GM12878 (cell line): ENCODE measurements around the gene PLEKHM1. TPM values are rescaled to one million over a fixed set of nuclear protein-coding genes. Genes with fewer than 3 reads are reported as not detected.
"Not testable (repeated sequence)": the region's sequence is repeated elsewhere in the genome, so short reads cannot be mapped to it uniquely, and the experiment has no call there.

ENCODE experiments used
- ATAC-seq: fragments of 200-7000 bp; cut with Tn5 transposase; 3 replicates; pipeline ENCODE4 v1.9.1; 2020; ENCODE audit warnings: mild to moderate bottlenecking, moderate library complexity
- BruUV-seq: library from RNA; stranded (reverse); fragments of 400-500 nt; replicated peaks from 2 replicates; lab custom pipeline; 2021; lab: Mats Ljungman, UMichigan
- CTCF ChIA-PET: fragments of 300-600 bp; sonication (Branson Sonifier 250); formaldehyde crosslinking; extraction: SDS; loops from one replicate; lab custom pipeline; 2021; ENCODE audit warnings: inconsistent platforms; lab: Yijun Ruan, JAX
- POLR2A ChIA-PET: fragments of 350-600 bp; formaldehyde crosslinking; extraction: SDS; loops from one replicate; lab custom pipeline; 2021; ENCODE audit warnings: inconsistent platforms; lab: Charles Lee
- RAD21 ChIA-PET: fragments of 300-600 bp; sonication (Branson Sonifier 250); formaldehyde crosslinking; loops from one replicate; lab custom pipeline; 2023; ENCODE audit warnings: antibody characterized with exemption; ENCODE audit not compliant: unreplicated experiment; lab: Charles Lee
- SMC1A ChIA-PET: fragments of 300-600 bp; sonication (Branson Sonifier 250); formaldehyde crosslinking; loops from one replicate; lab custom pipeline; 2023; ENCODE audit not compliant: unreplicated experiment, uncharacterized antibody; lab: Charles Lee
- DNase-seq: peaks from one replicate; pipeline ENCODE4 v3.0.0-alpha.2; 2011; ENCODE audit warnings: low read depth, low spot score
- FAIRE-seq: peaks from 3 replicates; lab custom pipeline; 2011; peaks lifted over from hg19 to GRCh38; lab: Jason Lieb, UNC
- H2AFZ ChIP-seq: 2 replicates; pipeline ENCODE4 v1.6.0; 2011; ENCODE audit warnings: low read depth, low read length, control low read depth; ENCODE audit not compliant: control insufficient read depth
- H3K27ac ChIP-seq: 2 replicates; pipeline ENCODE4 v1.5.1; 2011; ENCODE audit warnings: control low read depth; ENCODE audit not compliant: control insufficient read depth, insufficient read depth
- H3K27me3 ChIP-seq, 2 experiments: replicated peaks in 1 of 2; 2 replicates each; pipeline versions ENCODE4 v1.6.0 to v1.6.1; 2011; ENCODE audit warnings: low read length in 1 of 2; ENCODE audit not compliant: control insufficient read depth in 2 of 2, insufficient read depth in 2 of 2
- H3K36me3 ChIP-seq, 2 experiments: 2 replicates each; pipeline ENCODE4 v1.5.1; 2011; ENCODE audit warnings: low read length in 1 of 2; ENCODE audit not compliant: control insufficient read depth in 2 of 2, insufficient read depth in 2 of 2
- H3K4me1 ChIP-seq: 2 replicates; pipeline ENCODE4 v1.6.1; 2011; ENCODE audit warnings: mild to moderate bottlenecking, low read length, moderate library complexity, mixed read lengths; ENCODE audit not compliant: control insufficient read depth, insufficient read depth
- H3K4me2 ChIP-seq: 2 replicates; pipeline ENCODE4 v1.6.0; 2011; ENCODE audit warnings: control low read depth; ENCODE audit not compliant: control insufficient read depth, insufficient read depth
- H3K4me3 ChIP-seq: fragments of 200-600 bp; sonication (generic); 2 replicates; pipeline ENCODE4 v1.5.1; 2016
- H3K79me2 ChIP-seq: 2 replicates; pipeline ENCODE4 v1.6.0; 2011; ENCODE audit warnings: low read length; ENCODE audit not compliant: control insufficient read depth, insufficient read depth
- H3K9ac ChIP-seq: 2 replicates; pipeline ENCODE4 v1.8.0; 2011; ENCODE audit warnings: low read length, control low read depth, mixed read lengths; ENCODE audit not compliant: control insufficient read depth, insufficient read depth
- H3K9me3 ChIP-seq: replicated peaks from 3 replicates; pipeline ENCODE4 v1.5.1; 2011; ENCODE audit warnings: mild to moderate bottlenecking, low read length; ENCODE audit not compliant: control insufficient read depth, insufficient read depth
- H4K20me1 ChIP-seq: 2 replicates; pipeline ENCODE4 v1.6.0; 2011; ENCODE audit not compliant: control insufficient read depth, insufficient read depth
- WGBS: methylation state at CpG from one replicate; pipeline ENCODE4 v1.1.6; 2016; ENCODE audit warnings: low lambda C conversion rate; ENCODE audit not compliant: insufficient replicate concordance, insufficient coverage; ENCODE audit errors: missing lambda C conversion rate; 5-methylcytosine and 5-hydroxymethylcytosine counted together
- in situ Hi-C: fragments of 300-500 bp; cut with MboI; formaldehyde crosslinking; loops from 9 replicates; pipeline ENCODE4 v1.14.3; 2018; ENCODE audit warnings: mixed read lengths
- intact Hi-C: fragments of 100-400 bp; cut with micrococcal nuclease; formaldehyde crosslinking; loops from one replicate; pipeline ENCODE4 v1.14.2; 2022; ENCODE audit not compliant: unreplicated experiment
- polyA plus RNA-seq, 11 experiments: library from polyadenylated mRNA; depleted of rRNA in 4 of 11; unstranded in 6 of 11; stranded (reverse) in 5 of 11; fragments of >200 nt; fragmentation: Nextera tagmentation in 4 of 11; fragmentation: Illumina TruSeq in 1 of 11; extraction: Ambion mirVana in 4 of 11; extraction: Trizol in 1 of 11; gene quantifications; 1 replicate in 1 of 11; 2 replicates in 10 of 11; pipeline versions ENCODE4 v1.2.1 to v1.2.3, GENCODE V29; 2011 to 2016; ENCODE audit warnings: inconsistent platforms in 2 of 11, missing spikeins in 2 of 11, low read depth in 1 of 11
- total RNA-seq, 4 experiments: library from RNA; depleted of rRNA in 3 of 4; stranded (reverse); fragments of >200 nt in 3 of 4; fragmentation: Illumina TruSeq in 1 of 4; extraction: Trizol in 1 of 4; gene quantifications; 2 replicates each; pipeline versions ENCODE4 v1.2.1 to v1.2.3, GENCODE V29; 2013 to 2021

The PLEKHM1 gene
- total and polyA plus RNA-seq, 10 of the 15 experiments (the other 5 are each of a cell fraction or from before 2014, with no cell fraction given): 0.21 to 27.8 (median 9.4) TPM

DNA sequence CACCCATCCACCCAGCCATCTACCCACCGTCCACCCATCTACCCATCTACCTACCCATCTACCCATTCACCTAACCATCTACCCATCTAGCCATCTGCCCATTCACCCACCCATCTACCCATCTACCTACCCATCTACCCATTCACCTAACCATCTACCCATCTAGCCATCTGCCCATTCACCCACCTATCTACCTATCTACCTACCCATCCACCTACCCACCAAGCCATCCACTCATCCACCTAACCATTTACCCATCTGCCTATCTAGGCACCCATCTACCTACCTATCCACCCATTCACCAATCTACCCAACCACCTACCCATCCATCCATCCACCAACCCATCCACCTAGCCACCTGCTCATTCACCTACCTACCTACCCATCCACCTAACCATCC, 41.3 kb downstream of the PLEKHM1 start:
- H3K9ac ChIP-seq, BruUV-seq, DNase-seq, SMC1A ChIA-PET, H3K4me1 ChIP-seq, POLR2A ChIA-PET, H3K36me3 ChIP-seq, H3K79me2 ChIP-seq, H2AFZ ChIP-seq, H3K9me3 ChIP-seq, H3K4me2 ChIP-seq, RAD21 ChIA-PET, H3K27ac ChIP-seq, CTCF ChIA-PET, ATAC-seq, H4K20me1 ChIP-seq, intact Hi-C loops, H3K4me3 ChIP-seq, FAIRE-seq, in situ Hi-C loops, H3K27me3 ChIP-seq: not testable (repeated sequence)
- 100% methylated on average over 1 of the region's 1 CpG for WGBS

DNA sequence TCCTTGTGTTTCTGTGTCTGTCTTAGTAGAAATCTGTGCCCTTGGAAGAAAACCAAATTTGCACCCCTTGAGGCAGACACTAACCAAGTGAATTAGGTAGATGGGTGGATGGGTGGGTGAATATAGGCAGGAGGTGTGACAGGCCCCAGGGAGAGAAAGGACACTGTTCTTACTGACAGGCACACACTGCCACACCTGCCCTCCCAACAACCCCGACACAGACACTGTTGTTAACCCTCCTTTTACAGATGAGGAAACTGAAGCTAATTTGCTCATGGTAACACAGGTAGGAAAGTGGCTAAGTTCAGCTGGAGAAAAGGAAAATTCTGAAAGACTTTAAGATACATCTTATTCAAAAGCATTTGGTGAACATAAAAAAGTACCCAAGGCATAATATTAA, 42.0 kb downstream of the PLEKHM1 start:
- H3K36me3 ChIP-seq, H3K4me1 ChIP-seq, H3K9ac ChIP-seq, H3K4me3 ChIP-seq, SMC1A ChIA-PET, BruUV-seq, FAIRE-seq, H2AFZ ChIP-seq, POLR2A ChIA-PET, H3K4me2 ChIP-seq, in situ Hi-C loops, DNase-seq, H4K20me1 ChIP-seq, H3K27me3 ChIP-seq, H3K27ac ChIP-seq, H3K79me2 ChIP-seq, CTCF ChIA-PET, RAD21 ChIA-PET, ATAC-seq, H3K9me3 ChIP-seq, intact Hi-C loops: not testable (repeated sequence)
- 100% methylated on average over 1 of the region's 1 CpG for WGBS

DNA sequence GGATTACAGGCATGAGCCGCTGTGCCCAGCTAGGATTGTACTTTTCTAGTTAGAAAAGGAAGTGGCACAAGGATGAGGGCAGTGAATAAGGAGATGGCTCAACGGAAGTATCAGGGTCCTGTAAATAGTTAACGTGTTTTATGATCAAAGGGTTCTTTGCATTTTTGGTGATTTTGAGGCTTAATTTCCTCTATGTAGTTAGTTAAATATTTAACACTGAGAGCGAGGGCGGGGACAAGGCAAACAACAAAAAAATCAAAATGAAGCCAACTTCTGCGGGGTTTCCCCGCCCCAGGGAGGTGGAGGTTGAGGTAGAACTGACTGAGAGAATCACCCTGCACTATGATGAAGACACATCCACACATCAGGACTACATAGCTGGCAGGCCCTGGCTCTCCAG, 42.5 kb downstream of the PLEKHM1 start:
- H3K36me3 ChIP-seq, SMC1A ChIA-PET, H3K4me1 ChIP-seq, H3K9me3 ChIP-seq, BruUV-seq, RAD21 ChIA-PET, H3K27me3 ChIP-seq, H2AFZ ChIP-seq, H3K27ac ChIP-seq, ATAC-seq, H3K4me2 ChIP-seq, FAIRE-seq, CTCF ChIA-PET, POLR2A ChIA-PET, intact Hi-C loops, H3K4me3 ChIP-seq, DNase-seq, in situ Hi-C loops, H3K79me2 ChIP-seq, H4K20me1 ChIP-seq, H3K9ac ChIP-seq: not testable (repeated sequence)
- WGBS: 94% methylated on average over 7 of the region's 7 CpGs

- H3K9me3 ChIP-seq, intact Hi-C loops, SMC1A ChIA-PET, H3K36me3 ChIP-seq, H4K20me1 ChIP-seq, H3K27me3 ChIP-seq, BruUV-seq, H3K4me3 ChIP-seq, H3K27ac ChIP-seq, H3K9ac ChIP-seq, FAIRE-seq, DNase-seq, RAD21 ChIA-PET, in situ Hi-C loops, H2AFZ ChIP-seq, H3K4me2 ChIP-seq, H3K79me2 ChIP-seq, H3K4me1 ChIP-seq, ATAC-seq: not testable (repeated sequence)
- ChIA-PET POLR2A (interaction anchor here (0.6 kb wide), 1 partner anchor 72 kb away, joined by 3 read pairs; no protein-coding TSS in a partner anchor), CTCF (interaction anchor here (0.6 kb wide), 1 partner anchor 63 kb away, joined by 4 read pairs; no protein-coding TSS in a partner anchor)
- WGBS: 100% methylated on average over 12 of the region's 14 CpGs
Observed at GRCh38 chr17:45447650-45448049, 42.9 kb downstream of the PLEKHM1 start.
